Gastroesophageal sphincter (tissue), 3 donors: ENCODE results near the gene MYF6.

Source experiments
- POLR2A ChIP-seq, 2 donors: fragments of 450-650 bp; IDR thresholded peaks; one replicate each; pipeline ENCODE4 v1.6.1; 2017; ENCODE audit warnings: antibody characterized with exemption in 2 of 2, mild to moderate bottlenecking in 2 of 2, moderate library complexity in 1 of 2
- POLR2AphosphoS5 ChIP-seq: sonication (generic); formaldehyde crosslinking; IDR thresholded peaks from one replicate; pipeline ENCODE4 v1.6.1; 2017; ENCODE audit warnings: antibody characterized with exemption
- TF ChIP-seq, protein P1 (sequence below), 4 experiments: fragments of 200-600 bp in 2 of 4; fragments of 450-650 bp in 2 of 4; sonication (generic) in 1 of 4; IDR thresholded peaks; one replicate each; pipeline ENCODE4 v1.5.1; 2017 to 2019; ENCODE audit warnings: antibody characterized with exemption in 4 of 4, mild to moderate bottlenecking in 2 of 4, moderate library complexity in 2 of 4

DNA sequence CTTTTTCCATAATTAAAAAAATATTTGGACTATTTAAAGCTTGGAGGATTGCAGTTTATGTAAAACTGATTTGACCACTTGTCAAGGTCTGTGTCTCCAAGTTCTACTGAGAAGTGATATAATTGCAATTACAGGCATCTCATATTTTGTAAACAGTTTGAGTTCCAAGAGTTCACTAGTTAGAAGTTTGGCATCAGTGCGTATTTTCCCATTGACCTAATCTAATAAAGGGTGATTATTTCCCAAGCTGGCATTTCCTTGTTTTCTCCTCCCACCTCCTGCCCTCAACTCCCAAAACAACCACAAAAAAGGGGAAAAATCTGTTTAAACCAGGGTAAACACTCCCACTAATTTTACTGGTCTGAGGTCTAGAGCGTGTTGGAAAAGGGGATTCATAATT is 3.0 kb upstream of the MYF6 start:
- TF ChIP-seq, protein P1, sequence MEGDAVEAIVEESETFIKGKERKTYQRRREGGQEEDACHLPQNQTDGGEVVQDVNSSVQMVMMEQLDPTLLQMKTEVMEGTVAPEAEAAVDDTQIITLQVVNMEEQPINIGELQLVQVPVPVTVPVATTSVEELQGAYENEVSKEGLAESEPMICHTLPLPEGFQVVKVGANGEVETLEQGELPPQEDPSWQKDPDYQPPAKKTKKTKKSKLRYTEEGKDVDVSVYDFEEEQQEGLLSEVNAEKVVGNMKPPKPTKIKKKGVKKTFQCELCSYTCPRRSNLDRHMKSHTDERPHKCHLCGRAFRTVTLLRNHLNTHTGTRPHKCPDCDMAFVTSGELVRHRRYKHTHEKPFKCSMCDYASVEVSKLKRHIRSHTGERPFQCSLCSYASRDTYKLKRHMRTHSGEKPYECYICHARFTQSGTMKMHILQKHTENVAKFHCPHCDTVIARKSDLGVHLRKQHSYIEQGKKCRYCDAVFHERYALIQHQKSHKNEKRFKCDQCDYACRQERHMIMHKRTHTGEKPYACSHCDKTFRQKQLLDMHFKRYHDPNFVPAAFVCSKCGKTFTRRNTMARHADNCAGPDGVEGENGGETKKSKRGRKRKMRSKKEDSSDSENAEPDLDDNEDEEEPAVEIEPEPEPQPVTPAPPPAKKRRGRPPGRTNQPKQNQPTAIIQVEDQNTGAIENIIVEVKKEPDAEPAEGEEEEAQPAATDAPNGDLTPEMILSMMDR (IDR thresholded peaks at IDR 0.05): no peak
- TF ChIP-seq POLR2A (IDR thresholded peaks at IDR 0.05) (no peak), POLR2AphosphoS5 (no peak)
